BLaER1 treated with 17β-estradiol and CSF1 and Interleukin-3, amounts not matched to agents 10 nM and 100 nM (cell line): ENCODE data around the gene SLC38A2.

ENCODE experiments used
- H3K27ac ChIP-seq, 11 experiments: shearing (Covaris generic); formaldehyde crosslinking; 2 replicates each; pipeline ENCODE4 v1.8.1; 2022
- H3K27me3 ChIP-seq, 11 experiments: shearing (Covaris generic); formaldehyde crosslinking; 2 replicates each; pipeline ENCODE4 v1.8.1; 2022
- H3K36me3 ChIP-seq, 11 experiments: shearing (Covaris generic); formaldehyde crosslinking; 2 replicates each; pipeline ENCODE4 v1.8.1; 2022
- H3K4me1 ChIP-seq, 10 experiments: shearing (Covaris generic); formaldehyde crosslinking; 2 replicates each; pipeline ENCODE4 v1.8.1; 2022
- H3K4me2 ChIP-seq, 11 experiments: shearing (Covaris generic); formaldehyde crosslinking; 2 replicates each; pipeline ENCODE4 v1.8.1; 2022
- H3K4me3 ChIP-seq, 10 experiments: shearing (Covaris generic); formaldehyde crosslinking; 2 replicates each; pipeline ENCODE4 v1.8.1; 2022
- H3K9ac ChIP-seq, 11 experiments: shearing (Covaris generic); formaldehyde crosslinking; 2 replicates each; pipeline ENCODE4 v1.8.1; 2022
- H3K9me3 ChIP-seq, 11 experiments: shearing (Covaris generic); formaldehyde crosslinking; replicated peaks in 1 of 11; 2 replicates each; pipeline ENCODE4 v1.8.1; 2022
- H4K20me1 ChIP-seq, 11 experiments: shearing (Covaris generic); formaldehyde crosslinking; 2 replicates each; pipeline ENCODE4 v1.8.1; 2022
- Cebpa-rat ChIP-seq, 11 experiments: shearing (Covaris generic); IDR thresholded peaks; 2 replicates each; pipeline ENCODE4 v1.8.1; 2022

SLC38A2 gene

GRCh38 chr12:46408441-46408840 is 35.9 kb upstream of the SLC38A2 start:
- Histone ChIP-seq H3K4me3 (no peak overlapping the region), H3K27me3 (no peaks in the 10 kb centered on the region), H3K4me1 (peaks cover 10 to 14% (median 13%) of the 10 kb centered on the region in 10 experiments; a peak in 16 of 20 replicates), H3K9ac (no peak overlapping the region), H3K36me3 (no peaks in the 10 kb centered on the region), H3K9me3 (no peaks in the 10 kb centered on the region), H3K4me2 (no peak overlapping the region), H3K27ac (no peak overlapping the region), H4K20me1 (no peaks in the 10 kb centered on the region)
- TF ChIP-seq Cebpa-rat (IDR thresholded peaks at IDR 0.05) = no peak

GRCh38 chr12:46407361-46407760 is 34.8 kb upstream of the SLC38A2 start:
- H4K20me1 ChIP-seq = no peaks in the 10 kb centered on the region
- H3K4me2 ChIP-seq = no peak overlapping the region
- H3K9ac ChIP-seq = no peak overlapping the region
- no peak overlapping the region for H3K4me3 ChIP-seq
- TF ChIP-seq Cebpa-rat (IDR thresholded peaks at IDR 0.05) = no peak
- peaks cover 14 to 22% (median 21%) of the 10 kb centered on the region in 10 experiments; a peak in 19 of 20 replicates for H3K4me1 ChIP-seq
- no peaks in the 10 kb centered on the region for H3K9me3 ChIP-seq
- H3K27ac ChIP-seq = no peak overlapping the region
- H3K27me3 ChIP-seq = no peaks in the 10 kb centered on the region
- no peaks in the 10 kb centered on the region for H3K36me3 ChIP-seq

- Histone ChIP-seq H3K4me3 (no peak overlapping the region), H3K36me3 (no peaks in the 10 kb centered on the region), H3K27me3 (no peaks in the 10 kb centered on the region), H3K4me2 (no peak overlapping the region), H4K20me1 (no peaks in the 10 kb centered on the region), H3K4me1 (peaks cover 14 to 22% (median 21%) of the 10 kb centered on the region in 10 experiments; a peak in 19 of 20 replicates), H3K9me3 (no peaks in the 10 kb centered on the region), H3K9ac (no peak overlapping the region), H3K27ac (no peak overlapping the region)
- no peak for TF ChIP-seq Cebpa-rat (IDR thresholded peaks at IDR 0.05)
Observed at GRCh38 chr12:46406352-46407027, 33.9 kb upstream of the SLC38A2 start.

GRCh38 chr12:46404733-46405132 is 32.2 kb upstream of the SLC38A2 start:
- no peaks in the 10 kb centered on the region for H3K27me3 ChIP-seq
- no peak for TF ChIP-seq Cebpa-rat (IDR thresholded peaks at IDR 0.05)
- no peak overlapping the region for H3K27ac ChIP-seq
- peaks cover 14 to 22% (median 21%) of the 10 kb centered on the region in 10 experiments; a peak in 19 of 20 replicates for H3K4me1 ChIP-seq
- H3K36me3 ChIP-seq = no peaks in the 10 kb centered on the region
- H3K9me3 ChIP-seq = peaks cover 0 to 4% (median 0%) of the 10 kb centered on the region in 11 experiments; a peak in 2 of 22 replicates
- peak overlapping the region in 9 of 11 experiments; percentile 8 to 57 (median 23); a peak in 13 of 22 replicates for H3K4me2 ChIP-seq
- no peak overlapping the region for H3K9ac ChIP-seq
- H3K4me3 ChIP-seq = no peak overlapping the region
- H4K20me1 ChIP-seq = no peaks in the 10 kb centered on the region

- H3K9me3 ChIP-seq = peaks cover 0 to 7% (median 0%) of the 10 kb centered on the region in 11 experiments; a peak in 2 of 22 replicates
- no peak for TF ChIP-seq Cebpa-rat (IDR thresholded peaks at IDR 0.05)
- no peak overlapping the region for H3K27ac ChIP-seq
- H3K4me2 ChIP-seq = peak overlapping the region; percentile 8 to 58 (median 34); a peak in 17 of 22 replicates
- no peaks in the 10 kb centered on the region for H3K36me3 ChIP-seq
- no peak overlapping the region for H3K4me3 ChIP-seq
- no peaks in the 10 kb centered on the region for H4K20me1 ChIP-seq
- peaks cover 14 to 22% (median 21%) of the 10 kb centered on the region in 10 experiments; a peak in 19 of 20 replicates for H3K4me1 ChIP-seq
- no peaks in the 10 kb centered on the region for H3K27me3 ChIP-seq
- H3K9ac ChIP-seq = no peak overlapping the region
Observed at GRCh38 chr12:46404225-46404631, 31.7 kb upstream of the SLC38A2 start.

GRCh38 chr12:46403719-46404070 is 31.1 kb upstream of the SLC38A2 start:
- H3K9me3 ChIP-seq = peaks cover 0 to 7% (median 0%) of the 10 kb centered on the region in 11 experiments; a peak in 2 of 22 replicates
- H3K9ac ChIP-seq = no peak overlapping the region
- H3K27ac ChIP-seq = no peak overlapping the region
- H4K20me1 ChIP-seq = no peaks in the 10 kb centered on the region
- H3K4me2 ChIP-seq = peak overlapping the region; percentile 8 to 58 (median 34); a peak in 15 of 22 replicates
- H3K4me3 ChIP-seq = no peak overlapping the region
- TF ChIP-seq Cebpa-rat (IDR thresholded peaks at IDR 0.05) = no peak
- no peaks in the 10 kb centered on the region for H3K27me3 ChIP-seq
- peaks cover 14 to 22% (median 21%) of the 10 kb centered on the region in 10 experiments; a peak in 19 of 20 replicates for H3K4me1 ChIP-seq
- H3K36me3 ChIP-seq = no peaks in the 10 kb centered on the region

GRCh38 chr12:46402941-46403718 is 30.6 kb upstream of the SLC38A2 start:
- H3K9ac ChIP-seq = no peak overlapping the region
- no peaks in the 10 kb centered on the region for H3K36me3 ChIP-seq
- TF ChIP-seq Cebpa-rat (IDR thresholded peaks at IDR 0.05) = no peak
- no peak overlapping the region for H3K27ac ChIP-seq
- peak overlapping the region in 9 of 11 experiments; percentile 8 to 58 (median 23); a peak in 14 of 22 replicates for H3K4me2 ChIP-seq
- H4K20me1 ChIP-seq = no peaks in the 10 kb centered on the region
- peaks cover 0 to 9% (median 0%) of the 10 kb centered on the region in 11 experiments; a peak in 3 of 22 replicates for H3K9me3 ChIP-seq
- no peaks in the 10 kb centered on the region for H3K27me3 ChIP-seq
- H3K4me1 ChIP-seq = peaks cover 14 to 22% (median 21%) of the 10 kb centered on the region in 10 experiments; a peak in 19 of 20 replicates
- no peak overlapping the region for H3K4me3 ChIP-seq

GRCh38 chr12:46402451-46402850 is 29.9 kb upstream of the SLC38A2 start:
- Histone ChIP-seq H3K9ac (no peak overlapping the region), H3K4me1 (peaks cover 14 to 22% (median 21%) of the 10 kb centered on the region in 10 experiments; a peak in 19 of 20 replicates), H3K9me3 (peaks cover 0 to 9% (median 3%) of the 10 kb centered on the region in 11 experiments; a peak in 7 of 22 replicates), H4K20me1 (no peaks in the 10 kb centered on the region), H3K36me3 (no peaks in the 10 kb centered on the region), H3K27ac (no peak overlapping the region), H3K4me3 (no peak overlapping the region), H3K4me2 (peak overlapping the region in 5 of 11 experiments; percentile 8 to 58 (median 20); a peak in 5 of 22 replicates), H3K27me3 (no peaks in the 10 kb centered on the region)
- no peak for TF ChIP-seq Cebpa-rat (IDR thresholded peaks at IDR 0.05)

GRCh38 chr12:46401662-46402061 is 29.1 kb upstream of the SLC38A2 start:
- Histone ChIP-seq H3K27me3 (no peaks in the 10 kb centered on the region), H3K36me3 (no peaks in the 10 kb centered on the region), H3K27ac (no peak overlapping the region), H3K9me3 (peaks cover 0 to 9% (median 3%) of the 10 kb centered on the region in 11 experiments; a peak in 7 of 22 replicates), H4K20me1 (no peaks in the 10 kb centered on the region), H3K9ac (no peak overlapping the region), H3K4me3 (no peak overlapping the region), H3K4me2 (no peak overlapping the region), H3K4me1 (peaks cover 14 to 22% (median 21%) of the 10 kb centered on the region in 10 experiments; a peak in 19 of 20 replicates)
- TF ChIP-seq Cebpa-rat (IDR thresholded peaks at IDR 0.05) = no peak
